H9 (cell line): Measurements from ENCODE around the gene TM9SF2. TPM values are rescaled to one million over a fixed set of nuclear protein-coding genes. Genes with fewer than 3 reads are reported as not detected.

Experiments used
- DNase-seq: peaks from one replicate; pipeline ENCODE4 v3.0.0-alpha.2; 2017
- H2AFZ ChIP-seq: one replicate; pipeline ENCODE4 v1.6.1; 2013; ENCODE audit warnings: mild to moderate bottlenecking, low read length, control low read depth, moderate library complexity
- H2AK5ac ChIP-seq: 2 replicates; pipeline ENCODE4 v1.6.1; 2013; ENCODE audit warnings: low read length, control low read depth, mixed read lengths; ENCODE audit not compliant: insufficient read length
- H2BK120ac ChIP-seq: one replicate; pipeline ENCODE4 v1.6.1; 2013; ENCODE audit warnings: low read depth, mild to moderate bottlenecking, low read length, control low read depth, inconsistent platforms; ENCODE audit not compliant: poor library complexity, severe bottlenecking
- H2BK12ac ChIP-seq: 2 replicates; pipeline ENCODE4 v1.6.1; 2013; ENCODE audit warnings: low read length, control low read depth, mixed read lengths, low read depth; ENCODE audit not compliant: insufficient read length
- H2BK15ac ChIP-seq: 2 replicates; pipeline ENCODE4 v1.6.1; 2013; ENCODE audit warnings: low read depth, low read length, control low read depth
- H2BK20ac ChIP-seq: one replicate; pipeline ENCODE4 v1.6.1; 2013; ENCODE audit warnings: low read depth, mild to moderate bottlenecking, low read length, control low read depth, inconsistent platforms; ENCODE audit not compliant: poor library complexity, severe bottlenecking
- H2BK5ac ChIP-seq: 2 replicates; pipeline ENCODE4 v1.6.1; 2013; ENCODE audit warnings: low read length, control low read depth, mixed read lengths; ENCODE audit not compliant: insufficient read length
- H3K14ac ChIP-seq: 2 replicates; pipeline ENCODE4 v1.6.1; 2013; ENCODE audit warnings: low read length, control low read depth; ENCODE audit not compliant: insufficient read depth
- H3K18ac ChIP-seq: 2 replicates; pipeline ENCODE4 v1.6.1; 2013; ENCODE audit warnings: low read depth, mild to moderate bottlenecking, mixed read lengths, low read length, control low read depth; ENCODE audit not compliant: insufficient read length
- H3K23ac ChIP-seq: 2 replicates; pipeline ENCODE4 v1.6.1; 2013; ENCODE audit warnings: low read length, control low read depth, mixed read lengths, low read depth; ENCODE audit not compliant: insufficient read length
- H3K23me2 ChIP-seq: 2 replicates; pipeline ENCODE4 v1.6.1; 2013; ENCODE audit warnings: low read depth, mild to moderate bottlenecking, mixed read lengths, low read length, control low read depth; ENCODE audit not compliant: insufficient read length, poor library complexity, severe bottlenecking
- H3K27ac ChIP-seq: 2 replicates; pipeline ENCODE4 v1.5.1; 2013; ENCODE audit warnings: low read length, control low read depth, mixed read lengths, low read depth; ENCODE audit not compliant: insufficient read length
- H3K27me3 ChIP-seq: 2 replicates; pipeline ENCODE4 v1.6.1; 2013; ENCODE audit warnings: low read length, control low read depth, inconsistent platforms; ENCODE audit not compliant: insufficient read depth
- H3K4ac ChIP-seq: 2 replicates; pipeline ENCODE4 v1.6.1; 2013; ENCODE audit warnings: low read depth, mild to moderate bottlenecking, control low read depth, inconsistent platforms, low read length, moderate library complexity
- H3K4me1 ChIP-seq: 2 replicates; pipeline ENCODE4 v1.6.1; 2013; ENCODE audit warnings: low read length, control low read depth, inconsistent platforms; ENCODE audit not compliant: insufficient read depth
- H3K4me2 ChIP-seq: 2 replicates; pipeline ENCODE4 v1.6.1; 2013; ENCODE audit warnings: low read length, control low read depth, mixed read lengths; ENCODE audit not compliant: insufficient read length, insufficient read depth
- H3K56ac ChIP-seq: 2 replicates; pipeline ENCODE4 v1.6.1; 2013; ENCODE audit warnings: low read depth, mild to moderate bottlenecking, mixed read lengths, low read length, control low read depth; ENCODE audit not compliant: insufficient read length
- H3K79me1 ChIP-seq: 2 replicates; pipeline ENCODE4 v1.6.1; 2013; ENCODE audit warnings: low read depth, mild to moderate bottlenecking, moderate library complexity, low read length, control low read depth, inconsistent platforms; ENCODE audit not compliant: insufficient read depth, poor library complexity, severe bottlenecking
- H3K79me2 ChIP-seq: 2 replicates; pipeline ENCODE4 v1.6.1; 2013; ENCODE audit warnings: low read length, control low read depth, inconsistent platforms; ENCODE audit not compliant: insufficient read depth
- H3K9ac ChIP-seq: 2 replicates; pipeline ENCODE4 v1.6.1; 2013; ENCODE audit warnings: low read length, control low read depth, mixed read lengths; ENCODE audit not compliant: insufficient read length; ENCODE audit errors: extremely low read depth
- H3K9me3 ChIP-seq: one replicate; pipeline ENCODE4 v1.6.1; 2013; ENCODE audit warnings: low read depth, low read length, inconsistent platforms; ENCODE audit not compliant: control insufficient read depth
- H3T11ph ChIP-seq: one replicate; pipeline ENCODE4 v1.6.1; 2013; ENCODE audit warnings: mild to moderate bottlenecking, low read length, control low read depth, inconsistent platforms
- H4K20me1 ChIP-seq: one replicate; pipeline ENCODE4 v1.6.1; 2013; ENCODE audit not compliant: control insufficient read depth, insufficient read length, insufficient read depth
- H4K5ac ChIP-seq: 2 replicates; pipeline ENCODE4 v1.6.1; 2013; ENCODE audit warnings: low read depth, mild to moderate bottlenecking, mixed read lengths, low read length, control low read depth; ENCODE audit not compliant: insufficient read length
- H4K8ac ChIP-seq: replicated peaks from 2 replicates; pipeline ENCODE4 v1.6.1; 2013; ENCODE audit warnings: low read length, control low read depth, mixed read lengths, low read depth; ENCODE audit not compliant: insufficient read length
- H4K91ac ChIP-seq: 2 replicates; pipeline ENCODE4 v1.6.1; 2013; ENCODE audit warnings: low read depth, mild to moderate bottlenecking, moderate library complexity, mixed read lengths, low read length, control low read depth; ENCODE audit not compliant: insufficient read length
- H3K27ac Mint-ChIP-seq, 3 experiments: 2 replicates in 2 of 3; 3 replicates in 1 of 3; pipeline ENCODE4 v1.8.0; 2020 to 2021; ENCODE audit warnings: mixed read lengths in 3 of 3, mild to moderate bottlenecking in 1 of 3, moderate library complexity in 1 of 3
- H3K27me3 Mint-ChIP-seq: 2 replicates; pipeline ENCODE4 v1.8.0; 2021; ENCODE audit warnings: low read depth, mild to moderate bottlenecking, moderate library complexity, mixed read lengths
- H3K36me3 Mint-ChIP-seq, 3 experiments: 2 replicates in 2 of 3; 3 replicates in 1 of 3; pipeline ENCODE4 v1.8.0; 2020 to 2021; ENCODE audit warnings: low read depth in 3 of 3, mixed read lengths in 3 of 3; ENCODE audit not compliant: insufficient read depth in 1 of 3
- H3K4me1 Mint-ChIP-seq, 2 experiments: 2 replicates each; pipeline ENCODE4 v1.8.0; 2020; ENCODE audit warnings: mixed read lengths in 2 of 2
- H3K4me3 Mint-ChIP-seq, 2 experiments: 2 replicates in 1 of 2; 3 replicates in 1 of 2; pipeline ENCODE4 v1.8.0; 2020 to 2021; ENCODE audit warnings: mild to moderate bottlenecking in 2 of 2, mixed read lengths in 2 of 2, moderate library complexity in 1 of 2
- H3K9me3 Mint-ChIP-seq, 2 experiments: 2 replicates in 1 of 2; 3 replicates in 1 of 2; pipeline ENCODE4 v1.8.0; 2020; ENCODE audit warnings: mild to moderate bottlenecking in 2 of 2, mixed read lengths in 2 of 2, moderate library complexity in 1 of 2
- total RNA-seq: library from RNA; stranded (reverse); gene quantifications from 2 replicates; pipeline ENCODE4 v1.2.1, GENCODE V29; 2021
- TF ChIP-seq, protein P1 (sequence below): fragments of 200-600 bp; sonication (generic); conservative IDR thresholded peaks from 3 replicates; pipeline ENCODE4 v1.8.0; 2021; ENCODE audit warnings: antibody characterized with exemption, mild to moderate bottlenecking

The TM9SF2 gene
- total RNA-seq, 1 experiment from 2014 or later, result 86.1 TPM

DNA sequence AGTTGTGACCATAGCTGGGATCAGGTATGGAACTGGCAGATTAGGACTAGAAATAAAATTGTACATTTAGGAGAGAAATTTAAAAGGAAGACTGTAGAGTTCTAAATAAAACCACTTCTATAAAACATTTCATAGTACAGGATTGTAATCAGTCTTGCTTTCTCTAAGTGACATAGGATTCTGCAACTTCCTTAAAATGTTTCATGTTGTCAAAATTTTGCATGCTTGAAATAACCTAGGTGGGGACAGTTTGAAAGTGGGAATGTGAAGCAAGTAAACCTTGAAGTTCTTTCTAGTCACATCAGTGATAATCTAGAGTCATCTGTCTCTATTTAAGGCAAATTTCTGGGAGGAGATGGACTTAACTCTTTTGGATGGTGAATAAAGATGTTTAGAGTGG lies 6.7 kb downstream of the TM9SF2 start:
- Mint-ChIP-seq H3K36me3 (peaks cover 37 to 46% (median 38%) of the 10 kb centered on the region in 3 experiments), H3K27ac (no peak overlapping the region), H3K4me1 (peaks cover 2 to 5% of the 10 kb centered on the region in 2 experiments; a peak in 1 of 4 replicates), H3K27me3 (no peaks in the 10 kb centered on the region), H3K4me3 (no peak overlapping the region), H3K9me3 (peaks cover 25 to 31% of the 10 kb centered on the region in 2 experiments)
- Histone ChIP-seq H3K79me2 (peaks cover 25% of the 10 kb centered on the region; the same call in 1 of the 2 replicates), H3K4me1 (no peaks in the 10 kb centered on the region), H4K91ac (no peak overlapping the region), H4K8ac (no peak overlapping the region), H3K23me2 (no peaks in the 10 kb centered on the region), H2BK120ac (no peak overlapping the region), H2BK12ac (no peak overlapping the region), H3K27ac (no peak overlapping the region), H3K23ac (no peak overlapping the region), H4K5ac (no peak overlapping the region), H3K9ac (no peak overlapping the region), H2BK5ac (no peak overlapping the region), H3K4me2 (no peak overlapping the region), H2BK20ac (no peak overlapping the region), H3K4ac (no peak overlapping the region), H3K27me3 (no peaks in the 10 kb centered on the region), H3K14ac (no peak overlapping the region), H2BK15ac (no peak overlapping the region), H3K18ac (no peak overlapping the region), H3K56ac (no peak overlapping the region), H3K79me1 (peaks cover 12% of the 10 kb centered on the region), H2AFZ (no peak overlapping the region), H4K20me1 (no peaks in the 10 kb centered on the region), H3K9me3 (peaks cover 7% of the 10 kb centered on the region), H3T11ph (no peak overlapping the region), H2AK5ac (no peak overlapping the region)
- DNase-seq, result no peak
- TF ChIP-seq, protein P1, sequence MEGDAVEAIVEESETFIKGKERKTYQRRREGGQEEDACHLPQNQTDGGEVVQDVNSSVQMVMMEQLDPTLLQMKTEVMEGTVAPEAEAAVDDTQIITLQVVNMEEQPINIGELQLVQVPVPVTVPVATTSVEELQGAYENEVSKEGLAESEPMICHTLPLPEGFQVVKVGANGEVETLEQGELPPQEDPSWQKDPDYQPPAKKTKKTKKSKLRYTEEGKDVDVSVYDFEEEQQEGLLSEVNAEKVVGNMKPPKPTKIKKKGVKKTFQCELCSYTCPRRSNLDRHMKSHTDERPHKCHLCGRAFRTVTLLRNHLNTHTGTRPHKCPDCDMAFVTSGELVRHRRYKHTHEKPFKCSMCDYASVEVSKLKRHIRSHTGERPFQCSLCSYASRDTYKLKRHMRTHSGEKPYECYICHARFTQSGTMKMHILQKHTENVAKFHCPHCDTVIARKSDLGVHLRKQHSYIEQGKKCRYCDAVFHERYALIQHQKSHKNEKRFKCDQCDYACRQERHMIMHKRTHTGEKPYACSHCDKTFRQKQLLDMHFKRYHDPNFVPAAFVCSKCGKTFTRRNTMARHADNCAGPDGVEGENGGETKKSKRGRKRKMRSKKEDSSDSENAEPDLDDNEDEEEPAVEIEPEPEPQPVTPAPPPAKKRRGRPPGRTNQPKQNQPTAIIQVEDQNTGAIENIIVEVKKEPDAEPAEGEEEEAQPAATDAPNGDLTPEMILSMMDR, result no peak
